NK-92 (cell line): ENCODE measurements around the gene EIF4E2.

Experiments used
- DNase-seq: peaks from one replicate; lab custom pipeline; 2025; ENCODE audit not compliant: unreplicated experiment; lab: John Stamatoyannopoulos, UW

EIF4E2 gene

DNA sequence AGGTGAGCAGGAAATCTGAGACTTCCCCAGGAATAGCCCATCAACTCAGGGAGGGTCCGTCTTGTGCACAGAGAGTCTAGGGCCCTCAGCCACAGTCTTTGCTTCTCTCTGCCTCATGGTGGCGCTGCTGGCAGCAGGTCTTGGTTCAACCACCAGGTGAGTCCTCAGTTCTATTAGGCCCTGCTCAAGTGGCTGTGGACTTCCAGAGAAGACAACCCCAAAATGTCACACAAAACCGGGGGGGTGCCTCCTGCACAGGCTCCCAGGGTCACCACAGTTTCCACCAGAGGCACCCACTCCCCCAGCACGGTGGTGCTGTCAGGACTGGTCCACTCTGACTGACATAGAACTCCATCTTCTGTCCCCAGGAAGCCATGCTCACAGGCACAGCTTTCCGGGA, 13.4 kb upstream of the EIF4E2 start:
- no peak for DNase-seq

DNA sequence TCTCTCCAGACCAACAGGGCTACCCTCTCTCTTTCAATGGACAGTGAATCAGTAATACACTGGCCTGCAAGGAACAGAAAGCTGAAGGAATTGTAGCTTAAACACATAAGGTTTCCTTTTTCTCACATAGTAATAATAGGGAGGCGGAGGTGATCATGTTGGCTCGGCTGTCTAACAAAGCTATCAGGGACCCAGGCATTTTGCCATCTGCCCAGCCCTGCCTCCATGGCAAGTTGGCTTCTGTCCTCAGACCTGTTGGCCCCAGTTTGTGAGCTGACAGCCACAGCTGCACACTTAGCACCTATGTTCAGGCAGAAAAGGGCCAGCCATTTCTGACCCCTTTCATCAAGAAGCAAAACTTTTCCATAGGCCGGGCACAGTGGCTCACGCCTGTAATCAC, 13.0 kb upstream of the EIF4E2 start:
- no peak for DNase-seq

DNA sequence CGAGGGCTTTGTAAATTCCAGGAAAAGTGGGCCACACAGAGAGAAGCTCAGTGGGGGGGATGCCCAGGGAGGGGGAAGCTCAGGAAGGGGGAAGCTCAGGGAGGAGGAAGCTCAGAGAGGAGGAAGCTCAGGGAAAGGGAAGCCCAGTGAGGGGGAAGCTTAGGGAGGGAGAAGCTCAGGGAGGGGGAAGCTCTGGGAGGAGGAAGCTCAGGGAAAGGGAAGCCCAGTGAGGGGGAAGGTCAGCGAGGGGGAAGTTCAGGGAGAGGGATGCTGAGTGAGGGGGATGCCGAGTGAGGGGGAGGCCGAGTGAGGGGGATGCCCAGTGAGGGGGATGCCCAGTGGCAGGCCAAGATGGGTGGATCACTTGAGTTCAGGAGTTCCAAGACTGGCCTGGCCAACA, 11.8 kb upstream of the EIF4E2 start:
- no peak for DNase-seq

DNA sequence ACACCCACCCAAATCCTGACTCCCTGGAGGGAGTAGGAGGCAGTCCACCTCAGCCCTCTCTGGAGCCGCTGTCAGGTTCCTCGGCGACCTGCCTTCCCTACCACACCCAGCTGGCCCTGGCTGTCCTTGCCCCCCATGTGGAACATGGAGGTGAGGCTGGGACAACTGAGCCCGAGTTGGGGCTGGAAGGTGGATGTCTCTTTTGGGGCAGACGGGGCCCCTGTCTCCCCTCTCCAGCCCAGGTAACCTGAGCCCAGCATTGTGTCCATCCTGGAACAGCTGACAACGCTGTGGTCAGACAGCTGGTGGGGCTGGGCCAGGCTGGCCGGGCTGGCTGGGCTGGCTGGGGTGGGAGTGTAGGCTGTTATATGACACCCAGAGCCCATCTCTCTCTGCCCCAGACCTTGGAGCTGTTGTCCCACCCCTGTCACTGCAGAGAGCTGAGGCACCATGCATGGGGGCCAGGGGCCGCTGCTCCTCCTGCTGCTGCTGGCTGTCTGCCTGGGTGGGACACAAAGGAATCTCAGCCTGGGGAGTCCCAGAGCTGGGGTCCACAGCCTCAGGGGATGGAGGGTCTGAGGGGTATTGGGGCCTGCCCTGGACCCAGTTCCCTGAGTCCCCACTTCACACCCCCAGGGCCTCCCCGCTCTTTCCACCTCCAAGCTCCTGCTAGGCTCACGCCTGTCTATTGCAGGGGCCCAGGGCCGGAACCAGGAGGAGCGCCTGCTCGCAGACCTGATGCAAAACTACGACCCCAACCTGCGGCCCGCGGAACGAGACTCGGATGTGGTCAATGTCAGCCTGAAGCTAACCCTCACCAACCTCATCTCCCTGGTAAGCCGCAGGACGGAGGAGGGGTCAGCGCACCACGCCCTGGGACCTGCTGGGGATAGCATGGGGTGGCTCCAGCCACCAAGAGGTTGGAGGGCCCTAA, 10.9 kb upstream of the EIF4E2 start, which contains the start of gene CHRNG:
Gene CHRNG (plus strand): TSS at position 395 of the 934 bp plus-strand sequence. CDS start 56 bp downstream, at position 451.
- no peak for DNase-seq

DNA sequence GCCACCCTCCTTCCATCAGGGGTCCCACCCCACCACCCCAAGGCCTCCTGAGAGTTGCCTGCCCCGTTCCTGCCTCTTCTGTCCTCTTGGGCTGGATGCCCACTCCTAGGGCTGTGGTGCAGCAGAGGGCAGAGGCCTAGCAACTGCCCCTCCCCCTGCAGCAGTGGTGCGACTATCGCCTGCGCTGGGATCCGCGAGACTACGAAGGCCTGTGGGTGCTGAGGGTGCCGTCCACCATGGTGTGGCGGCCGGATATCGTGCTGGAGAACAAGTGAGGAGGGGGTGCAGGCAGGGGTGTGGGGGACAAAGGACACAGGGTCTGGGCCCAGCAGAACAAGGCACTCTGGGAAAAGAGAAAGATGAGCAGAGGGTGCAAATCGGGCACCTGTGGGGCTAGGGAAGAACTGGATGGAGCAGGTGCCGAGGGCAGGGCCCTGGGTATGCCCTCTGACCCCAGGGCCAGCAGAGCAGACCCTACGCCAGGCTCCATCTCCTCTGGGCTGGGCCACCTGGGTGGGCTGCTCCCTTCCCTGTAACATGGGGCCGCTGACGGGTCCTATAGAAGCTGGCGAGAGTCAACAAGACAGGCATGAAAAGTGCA, 9.9 kb upstream of the EIF4E2 start:
- no peak for DNase-seq

DNA sequence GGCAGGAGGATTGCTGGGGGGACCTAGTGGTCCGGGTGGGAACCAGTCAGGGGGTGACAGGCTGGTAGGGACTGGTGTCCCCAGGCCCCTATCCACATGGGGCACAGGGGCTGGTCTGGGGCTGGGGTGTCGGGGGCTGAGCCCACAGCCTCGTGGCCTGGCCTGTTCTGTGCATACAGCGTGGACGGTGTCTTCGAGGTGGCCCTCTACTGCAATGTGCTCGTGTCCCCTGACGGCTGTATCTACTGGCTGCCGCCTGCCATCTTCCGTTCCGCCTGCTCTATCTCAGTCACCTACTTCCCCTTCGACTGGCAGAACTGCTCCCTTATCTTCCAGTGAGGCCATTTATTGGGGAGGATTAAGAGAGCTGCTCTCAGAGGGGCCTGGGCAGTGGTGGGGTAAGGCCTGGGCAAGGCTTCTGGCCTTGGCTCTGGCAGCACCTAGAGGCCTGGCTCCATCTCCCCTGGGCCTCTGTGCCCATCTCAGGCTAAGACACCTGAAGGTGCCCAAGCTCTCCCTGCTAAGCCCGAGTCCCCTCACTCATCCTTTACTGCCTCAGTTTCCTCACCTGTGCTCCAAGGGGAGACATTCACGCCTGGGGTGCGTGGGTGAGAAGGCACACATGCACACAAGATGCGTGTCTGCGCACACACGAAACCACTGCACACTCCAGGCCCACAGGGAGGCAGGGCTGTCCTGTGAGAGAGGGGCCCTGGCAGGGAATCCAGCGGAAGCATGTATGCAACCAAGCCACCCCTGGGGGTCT, 9.1 kb upstream of the EIF4E2 start:
- DNase-seq, result no peak

DNA sequence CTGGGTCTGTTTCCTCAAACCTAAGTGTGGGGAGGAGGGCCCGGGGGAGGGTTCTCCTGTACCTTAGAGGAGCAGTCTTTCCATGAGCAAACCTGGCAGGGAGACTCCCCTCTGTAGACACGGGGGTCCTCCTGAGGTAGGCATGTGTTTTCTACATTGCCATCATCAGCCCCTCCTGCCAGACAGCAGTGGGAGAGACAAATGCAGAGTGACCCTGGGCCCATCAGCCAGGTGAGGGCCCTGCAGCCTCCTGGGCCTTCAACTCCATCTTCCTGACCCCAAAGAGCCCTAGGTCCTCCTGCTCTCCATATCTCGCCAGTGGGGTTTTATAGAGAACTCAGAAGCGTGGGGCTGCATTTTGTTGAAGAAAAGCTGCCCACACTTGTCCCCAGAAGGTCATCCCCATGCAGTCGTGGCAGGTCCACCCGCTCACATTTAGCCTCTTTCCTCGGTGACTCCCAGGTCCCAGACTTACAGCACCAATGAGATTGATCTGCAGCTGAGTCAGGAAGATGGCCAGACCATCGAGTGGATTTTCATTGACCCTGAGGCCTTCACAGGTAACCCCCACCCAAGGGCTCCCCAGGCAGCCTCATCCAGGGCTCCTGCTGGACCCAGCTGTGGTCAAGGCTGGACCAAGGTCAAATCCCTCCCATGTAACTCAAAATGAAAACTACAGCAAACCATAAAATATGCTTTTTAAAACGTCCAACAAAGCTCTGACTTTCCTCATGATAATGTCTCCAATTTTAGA, 8.4 kb upstream of the EIF4E2 start:
- no peak for DNase-seq

DNA sequence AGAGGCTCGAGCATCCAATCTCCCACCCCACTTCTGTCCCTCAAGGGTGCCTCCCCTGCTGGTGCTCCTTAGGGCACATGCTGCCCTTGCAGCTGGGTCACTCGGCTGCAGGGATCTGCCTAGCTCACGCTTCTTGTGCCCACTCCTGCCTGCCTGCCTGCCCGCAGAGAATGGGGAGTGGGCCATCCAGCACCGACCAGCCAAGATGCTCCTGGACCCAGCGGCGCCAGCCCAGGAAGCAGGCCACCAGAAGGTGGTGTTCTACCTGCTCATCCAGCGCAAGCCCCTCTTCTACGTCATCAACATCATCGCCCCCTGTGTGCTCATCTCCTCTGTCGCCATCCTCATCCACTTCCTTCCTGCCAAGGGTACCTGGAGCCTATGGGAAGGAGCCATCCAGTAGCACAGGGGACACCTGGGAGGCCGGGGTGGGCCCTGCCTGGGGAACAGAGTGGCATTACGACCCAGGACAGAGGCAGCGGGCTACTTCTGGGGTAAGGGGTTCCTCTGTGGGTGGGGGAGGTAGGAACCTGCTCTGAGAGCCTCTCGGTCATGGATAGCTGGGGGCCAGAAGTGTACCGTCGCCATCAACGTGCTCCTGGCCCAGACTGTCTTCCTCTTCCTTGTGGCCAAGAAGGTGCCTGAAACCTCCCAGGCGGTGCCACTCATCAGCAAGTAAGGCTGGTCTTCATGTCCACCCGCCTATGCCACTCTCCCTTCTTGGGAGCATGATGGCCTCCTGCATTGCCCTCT, 7.6 kb upstream of the EIF4E2 start:
- no peak for DNase-seq

DNA sequence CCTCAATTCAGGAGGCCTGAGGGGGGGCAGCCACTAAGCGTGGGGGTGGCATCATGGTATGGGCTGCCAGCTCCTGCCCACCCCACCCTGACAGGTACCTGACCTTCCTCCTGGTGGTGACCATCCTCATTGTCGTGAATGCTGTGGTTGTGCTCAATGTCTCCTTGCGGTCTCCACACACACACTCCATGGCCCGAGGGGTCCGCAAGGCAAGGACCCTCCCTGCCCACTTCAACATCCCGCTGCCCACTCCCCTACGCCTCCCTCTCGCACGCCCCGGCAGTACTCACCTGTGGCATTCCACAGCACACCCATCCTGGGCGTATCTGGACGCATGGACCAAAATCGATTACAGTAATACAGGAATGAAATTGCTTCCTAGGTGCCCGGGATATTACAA, 7.0 kb upstream of the EIF4E2 start:
- DNase-seq, result no peak

DNA sequence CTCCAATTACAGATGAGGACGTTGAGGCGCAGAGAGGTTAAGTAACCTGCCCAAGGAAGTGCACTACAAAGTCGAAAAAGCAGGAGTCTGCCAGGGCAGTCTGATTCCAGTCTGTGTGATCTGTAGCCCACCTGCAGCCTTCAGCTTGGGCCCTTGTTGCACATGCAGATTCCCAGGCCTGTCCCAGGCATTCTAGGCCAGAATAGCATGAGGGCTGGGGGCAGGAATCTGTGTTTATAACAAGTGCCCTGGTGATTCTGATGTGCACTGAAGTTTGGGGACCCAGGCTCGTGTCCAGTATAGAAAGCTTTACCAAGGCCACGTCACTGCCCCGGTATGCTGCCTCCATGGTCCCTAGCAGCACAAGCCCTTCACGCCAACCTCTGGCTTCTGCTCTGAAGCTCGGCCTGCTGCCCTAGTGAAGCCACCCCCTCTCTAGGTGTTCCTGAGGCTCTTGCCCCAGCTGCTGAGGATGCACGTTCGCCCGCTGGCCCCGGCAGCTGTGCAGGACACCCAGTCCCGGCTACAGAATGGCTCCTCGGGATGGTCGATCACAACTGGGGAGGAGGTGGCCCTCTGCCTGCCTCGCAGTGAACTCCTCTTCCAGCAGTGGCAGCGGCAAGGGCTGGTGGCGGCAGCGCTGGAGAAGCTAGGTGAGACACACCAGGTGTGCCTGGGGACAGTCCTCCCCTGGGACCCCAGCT, 6.4 kb upstream of the EIF4E2 start:
- no peak for DNase-seq

DNA sequence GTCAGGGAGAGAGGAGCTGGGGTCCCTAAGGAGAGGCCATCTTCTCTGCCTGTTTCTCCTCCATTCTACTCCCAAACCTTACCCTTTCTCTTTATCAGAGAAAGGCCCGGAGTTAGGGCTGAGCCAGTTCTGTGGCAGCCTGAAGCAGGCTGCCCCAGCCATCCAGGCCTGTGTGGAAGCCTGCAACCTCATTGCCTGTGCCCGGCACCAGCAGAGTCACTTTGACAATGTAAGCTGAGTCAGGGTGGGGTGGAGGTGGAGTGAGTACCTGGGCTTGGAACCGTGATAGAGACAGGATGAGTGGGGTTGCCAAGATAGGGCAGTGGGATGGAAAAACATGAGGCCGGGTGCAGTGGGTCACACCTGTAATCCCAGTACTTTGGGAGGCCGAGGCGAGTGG, 5.8 kb upstream of the EIF4E2 start:
- DNase-seq, result no peak

DNA sequence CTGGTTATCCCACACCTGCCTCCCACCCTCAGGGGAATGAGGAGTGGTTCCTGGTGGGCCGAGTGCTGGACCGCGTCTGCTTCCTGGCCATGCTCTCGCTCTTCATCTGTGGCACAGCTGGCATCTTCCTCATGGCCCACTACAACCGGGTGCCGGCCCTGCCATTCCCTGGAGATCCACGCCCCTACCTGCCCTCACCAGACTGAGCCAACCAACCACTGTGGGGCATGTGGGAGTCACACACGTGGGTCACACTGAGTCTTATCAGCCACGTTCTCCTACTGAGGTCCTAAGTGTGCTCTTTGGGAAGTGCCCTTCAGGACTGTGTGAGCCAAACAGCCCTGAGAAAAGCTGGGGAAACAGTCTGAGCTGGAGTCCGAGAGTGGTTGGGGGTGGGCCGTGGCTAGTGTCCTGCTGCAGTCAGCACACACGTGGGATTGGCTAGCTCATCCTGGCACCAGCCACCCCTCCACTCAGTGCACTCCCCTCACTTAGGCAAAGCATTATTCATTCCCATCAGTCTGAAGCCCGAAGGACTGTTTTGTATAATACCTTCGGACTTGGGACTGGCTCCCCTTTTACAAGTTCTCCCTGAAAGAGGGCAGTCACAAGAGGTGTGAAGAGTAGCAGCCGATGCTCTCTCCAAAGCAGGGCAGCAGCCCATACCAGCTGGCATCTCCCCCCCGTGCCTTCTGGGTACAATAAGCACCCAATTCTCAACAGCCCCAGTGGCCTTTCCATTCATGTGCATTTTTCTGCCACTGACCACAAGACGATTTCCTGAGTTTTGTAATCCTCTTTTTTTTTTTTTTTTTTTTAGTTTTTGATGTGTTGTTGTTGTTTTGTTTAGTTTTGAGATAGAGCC, 4.7 kb upstream of the EIF4E2 start:
- no peak for DNase-seq

DNA sequence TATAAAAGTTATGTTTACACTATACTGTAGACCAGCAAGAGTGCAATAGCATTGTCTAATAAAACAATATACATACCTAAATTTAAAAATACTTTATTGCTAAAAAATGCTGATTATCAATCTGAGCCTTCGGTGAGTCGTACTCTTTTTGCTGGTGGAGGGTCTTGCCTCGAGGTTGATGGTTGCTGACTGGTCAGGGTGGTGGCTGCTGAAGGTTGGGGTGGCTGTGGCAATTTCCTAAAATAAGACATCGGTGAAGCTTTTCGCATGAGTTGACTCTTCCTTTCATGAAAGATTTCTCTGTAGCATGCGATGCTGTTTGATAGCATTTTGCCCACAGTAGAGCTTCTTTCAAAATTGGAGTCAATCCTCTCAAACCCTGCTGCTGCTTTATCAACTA, 2.5 kb upstream of the EIF4E2 start:
- DNase-seq, result no peak

DNA sequence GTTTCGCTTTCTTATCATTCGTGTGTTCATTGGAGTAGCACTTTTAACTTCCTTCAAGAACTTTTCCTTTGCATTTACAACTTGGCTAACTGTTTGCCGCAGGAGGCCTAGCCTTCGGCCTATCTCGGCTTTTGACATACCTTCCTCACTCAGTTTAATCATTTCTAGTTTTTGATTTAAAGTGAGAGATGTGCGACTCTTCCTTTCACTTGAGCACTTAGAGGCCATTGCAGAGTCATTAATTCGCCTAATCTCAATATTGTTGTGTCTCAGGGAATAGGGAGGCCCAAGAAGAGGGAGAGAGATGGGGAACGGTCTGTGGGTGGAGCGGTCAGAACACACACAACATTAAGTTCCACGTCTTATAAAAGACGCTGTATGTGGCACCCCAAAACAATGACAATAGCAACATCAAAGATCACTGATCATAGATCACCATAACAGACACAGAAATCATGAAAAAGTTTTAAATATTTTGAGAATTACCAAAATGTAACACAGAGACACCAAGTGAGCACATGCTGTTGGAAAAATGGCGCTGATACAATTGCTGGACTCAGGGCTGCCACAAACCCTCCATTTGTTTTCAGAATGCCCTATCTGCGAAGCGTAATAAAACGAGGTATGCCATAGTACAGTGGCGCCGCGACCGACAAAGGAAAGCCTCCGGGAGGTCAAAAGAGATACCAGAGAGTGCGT, 685 bp upstream of the EIF4E2 start:
- no peak for DNase-seq

DNA sequence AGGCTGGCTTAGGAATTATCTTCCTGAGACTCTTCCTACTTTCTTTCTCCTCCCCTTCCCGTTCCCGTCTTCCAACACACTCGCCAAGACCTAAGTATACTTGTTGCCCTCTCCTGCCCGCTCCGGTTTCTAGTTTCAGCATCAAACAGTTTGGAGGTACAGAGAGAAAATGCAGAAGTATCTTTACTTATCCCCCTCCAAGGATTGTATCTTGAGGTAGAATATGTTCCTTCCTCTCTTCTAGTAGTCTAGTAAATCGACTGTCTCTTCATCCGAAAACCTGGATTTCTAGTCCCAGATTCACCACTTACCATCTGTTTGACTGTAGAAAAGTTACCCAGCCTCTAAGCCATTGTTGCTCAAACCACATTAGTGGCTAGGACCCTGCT, 755 bp downstream of the EIF4E2 start:
- DNase-seq, result no peak

DNA sequence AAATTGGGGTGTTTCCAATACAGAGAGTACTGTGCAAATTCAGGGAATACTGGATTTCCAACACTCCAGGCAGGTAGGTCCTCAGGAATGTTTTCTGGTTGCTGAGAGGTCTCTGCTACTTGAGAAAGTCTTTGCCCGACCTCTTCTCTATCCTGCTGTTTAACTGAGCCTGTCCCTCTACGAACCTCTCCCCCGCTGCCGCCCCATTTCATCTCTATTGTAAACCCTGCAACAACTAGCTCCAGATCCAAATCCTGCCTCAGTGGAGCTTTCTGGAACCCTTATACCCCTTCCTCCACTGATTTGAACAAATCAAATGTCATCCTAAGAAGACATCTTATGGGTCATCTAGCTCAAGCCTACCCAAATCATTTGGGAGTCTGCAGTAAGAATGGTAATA, 1.3 kb downstream of the EIF4E2 start:
- DNase-seq, result no peak

DNA sequence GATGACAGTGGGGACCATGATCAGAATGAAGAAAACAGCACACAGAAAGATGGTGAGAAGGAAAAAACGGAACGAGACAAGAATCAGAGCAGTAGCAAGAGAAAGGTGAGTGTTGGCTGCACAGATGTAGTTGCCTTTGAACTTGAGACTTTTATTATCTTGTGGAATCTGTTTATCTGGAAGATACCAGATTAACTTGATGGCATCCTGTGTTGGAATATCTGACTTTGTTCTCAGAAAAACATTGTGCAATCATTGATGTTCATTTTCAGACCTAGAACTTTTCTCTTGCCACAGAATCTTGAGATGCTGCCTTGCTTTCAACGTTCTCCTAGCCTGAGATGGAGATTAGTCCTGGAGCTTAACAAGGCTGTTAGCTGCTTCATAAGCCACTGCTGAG, 5.9 kb downstream of the EIF4E2 start:
- DNase-seq, result no peak

DNA sequence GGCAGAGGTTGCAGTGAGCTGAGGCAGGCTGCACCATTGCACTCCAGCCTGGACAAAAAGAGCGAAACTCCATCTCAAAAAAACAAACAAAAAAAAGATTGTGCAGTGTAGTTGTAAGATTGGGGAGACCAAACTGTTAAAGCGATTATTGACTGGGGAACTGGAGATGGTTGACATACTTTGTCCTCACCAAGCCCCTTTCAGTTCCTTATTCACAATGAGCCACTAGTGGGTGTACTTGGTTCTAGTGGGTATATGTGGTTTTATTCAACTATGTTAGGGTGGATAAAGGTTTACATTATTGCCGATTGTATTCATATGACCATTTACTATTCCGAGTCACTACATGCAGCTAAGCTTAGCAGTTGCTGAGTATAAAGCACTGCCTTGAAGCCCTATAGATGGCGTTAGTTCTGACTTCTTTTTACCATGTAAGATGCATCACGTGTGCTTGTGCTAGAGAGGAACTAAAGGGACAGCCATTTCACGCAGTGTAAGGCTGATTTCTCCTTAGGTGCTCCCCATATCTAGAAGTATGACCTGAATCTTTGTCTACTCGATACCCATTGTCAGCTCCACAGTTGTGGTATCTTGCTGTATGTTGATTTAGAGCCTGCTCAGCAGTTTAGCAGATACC, 12.1 kb downstream of the EIF4E2 start:
- DNase-seq, result no peak
